ENCODE results near the gene NYAP2. TPM values are rescaled to one million over a fixed set of nuclear protein-coding genes. Genes with fewer than 3 reads are reported as not detected.

NYAP2 gene
- total RNA-seq, 1 experiment from 2014 or later = not detected

DNA sequence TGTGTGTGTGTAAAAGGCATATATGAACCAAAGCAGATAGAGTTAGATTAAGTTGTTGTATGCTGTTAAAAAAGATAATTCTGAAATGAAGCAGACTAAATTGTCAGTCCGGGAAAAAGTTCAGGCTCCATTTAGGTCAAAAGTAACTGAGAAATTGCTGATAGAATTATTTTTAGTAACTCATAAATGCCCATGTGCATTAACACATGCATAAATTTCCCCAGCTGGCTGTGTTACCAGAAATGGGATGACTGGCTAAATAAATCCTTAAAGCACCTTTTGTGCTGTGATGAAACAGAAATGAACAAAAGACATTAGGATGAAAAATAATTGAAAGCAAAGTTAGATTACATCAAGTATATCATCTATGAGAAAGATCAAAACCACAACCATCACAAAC is 111.3 kb downstream of the NYAP2 start (continued):
- TF ChIP-seq ZBTB21 (CRISPR knock-in tag; IDR thresholded peaks at IDR 0.05; ENCODE audit: borderline replicate concordance) (no peak), NFATC4 (CRISPR knock-in tag; IDR thresholded peaks at IDR 0.05) (no peak), PRRX2 (CRISPR knock-in tag; IDR thresholded peaks at IDR 0.05) (no peak), SMAD4 (CRISPR knock-in tag; IDR thresholded peaks at IDR 0.05) (no peak), SOX15 (CRISPR knock-in tag; IDR thresholded peaks at IDR 0.05) (no peak), ZNF396 (CRISPR knock-in tag; IDR thresholded peaks at IDR 0.05; ENCODE audit: borderline replicate concordance) (no peak), ZNF263 (CRISPR knock-in tag; IDR thresholded peaks at IDR 0.05; ENCODE audit: low read depth) (no peak)
- TF ChIP-seq, protein P1, sequence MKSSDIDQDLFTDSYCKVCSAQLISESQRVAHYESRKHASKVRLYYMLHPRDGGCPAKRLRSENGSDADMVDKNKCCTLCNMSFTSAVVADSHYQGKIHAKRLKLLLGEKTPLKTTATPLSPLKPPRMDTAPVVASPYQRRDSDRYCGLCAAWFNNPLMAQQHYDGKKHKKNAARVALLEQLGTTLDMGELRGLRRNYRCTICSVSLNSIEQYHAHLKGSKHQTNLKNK (CRISPR knock-in tag; IDR thresholded peaks at IDR 0.05) = no peak

DNA sequence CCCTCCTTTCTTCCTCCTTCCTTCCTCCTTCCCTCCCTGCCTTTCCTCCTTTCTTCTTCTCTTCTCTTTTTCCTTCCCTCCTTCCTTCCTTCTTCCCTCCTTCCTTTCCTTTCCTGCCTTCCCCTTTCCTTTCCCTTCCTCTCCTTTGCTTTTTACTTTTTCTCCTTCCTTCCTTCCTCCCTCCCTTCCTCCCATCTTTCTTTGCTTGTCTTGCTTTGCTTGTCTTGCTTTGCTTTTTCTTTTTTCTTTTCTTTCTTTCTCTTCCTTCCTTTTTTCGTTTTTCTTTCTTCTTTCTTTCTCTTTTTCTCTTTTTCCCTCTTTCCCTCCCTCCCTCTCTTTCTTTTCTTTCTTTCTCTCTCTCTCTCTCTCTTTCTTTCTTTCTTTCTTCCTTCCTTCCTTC is 113.0 kb downstream of the NYAP2 start:
- Mint-ChIP-seq H3K4me3 (no peak overlapping the region), H3K36me3 (no peaks in the 10 kb centered on the region), H3K9me3 (peaks cover 4% of the 10 kb centered on the region; the same call in 1 of the 2 replicates), H3K27ac (no peak overlapping the region), H3K27me3 (ENCODE audit: low read depth) (no peaks in the 10 kb centered on the region), H3K4me1 (peaks cover 4% of the 10 kb centered on the region)
- ChIA-PET POLR2A (no interaction called here), CTCF (no interaction called here)
- no peak for DNase-seq (ENCODE audit: low spot score)
- TF ChIP-seq IRF2 (CRISPR knock-in tag; IDR thresholded peaks at IDR 0.05; ENCODE audit: borderline replicate concordance, low read depth) = no peak
- TF ChIP-seq, protein P2, sequence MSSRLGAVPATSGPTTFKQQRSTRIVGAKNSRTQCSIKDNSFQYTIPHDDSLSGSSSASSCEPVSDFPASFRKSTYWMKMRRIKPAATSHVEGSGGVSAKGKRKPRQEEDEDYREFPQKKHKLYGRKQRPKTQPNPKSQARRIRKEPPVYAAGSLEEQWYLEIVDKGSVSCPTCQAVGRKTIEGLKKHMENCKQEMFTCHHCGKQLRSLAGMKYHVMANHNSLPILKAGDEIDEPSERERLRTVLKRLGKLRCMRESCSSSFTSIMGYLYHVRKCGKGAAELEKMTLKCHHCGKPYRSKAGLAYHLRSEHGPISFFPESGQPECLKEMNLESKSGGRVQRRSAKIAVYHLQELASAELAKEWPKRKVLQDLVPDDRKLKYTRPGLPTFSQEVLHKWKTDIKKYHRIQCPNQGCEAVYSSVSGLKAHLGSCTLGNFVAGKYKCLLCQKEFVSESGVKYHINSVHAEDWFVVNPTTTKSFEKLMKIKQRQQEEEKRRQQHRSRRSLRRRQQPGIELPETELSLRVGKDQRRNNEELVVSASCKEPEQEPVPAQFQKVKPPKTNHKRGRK (CRISPR knock-in tag; IDR thresholded peaks at IDR 0.05; ENCODE audit: borderline replicate concordance) = peak; percentile 71; the same call in 1 of the 2 replicates
- ATAC-seq = no peak

DNA sequence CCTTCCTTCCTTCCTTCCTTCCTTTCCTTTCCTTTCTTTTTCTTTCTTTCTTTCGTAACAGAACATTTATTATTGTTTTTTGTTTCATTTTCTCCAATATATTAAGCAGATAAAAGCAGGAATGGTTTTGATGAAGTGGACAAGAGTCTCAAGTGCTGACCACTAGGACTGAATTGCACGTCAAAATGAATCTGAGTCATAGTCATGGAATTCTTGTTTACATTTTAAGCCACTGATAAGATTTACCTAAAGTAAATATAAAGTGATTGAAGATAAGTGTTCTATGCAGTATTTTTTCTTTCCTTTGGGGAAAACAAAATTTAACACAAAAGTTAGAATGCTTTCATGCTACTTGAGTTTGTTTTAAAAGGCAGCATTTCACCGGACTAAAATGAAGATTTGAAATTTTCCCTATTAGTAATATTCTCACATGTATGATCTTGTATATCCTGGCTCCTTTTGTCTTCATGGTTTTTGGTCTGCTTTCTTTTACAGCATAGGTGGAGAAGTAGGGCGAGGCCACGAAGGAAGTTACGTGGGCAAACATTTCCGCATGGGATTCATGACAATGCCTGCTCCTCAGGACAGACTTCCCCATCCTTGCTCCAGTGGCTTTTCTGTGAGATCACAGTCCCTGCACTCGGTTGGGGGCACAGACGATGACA is 113.5 kb downstream of the NYAP2 start:
- CTCF ChIA-PET = no interaction called here
- DNase-seq (ENCODE audit: low spot score) (no peak), ATAC-seq (no peak)
- H3K9me3 Mint-ChIP-seq = peaks cover 4% of the 10 kb centered on the region; the same call in 1 of the 2 replicates
- no peaks in the 10 kb centered on the region for H3K27me3 Mint-ChIP-seq (ENCODE audit: low read depth)
- peaks cover 4% of the 10 kb centered on the region for H3K4me1 Mint-ChIP-seq
- no peak overlapping the region for H3K4me3 Mint-ChIP-seq
- H3K36me3 Mint-ChIP-seq = no peaks in the 10 kb centered on the region
- POLR2A ChIA-PET = no interaction called here
- peak overlapping the region; percentile 51; the same call in 1 of the 2 replicates for H3K27ac Mint-ChIP-seq
- TF ChIP-seq, protein P3, sequence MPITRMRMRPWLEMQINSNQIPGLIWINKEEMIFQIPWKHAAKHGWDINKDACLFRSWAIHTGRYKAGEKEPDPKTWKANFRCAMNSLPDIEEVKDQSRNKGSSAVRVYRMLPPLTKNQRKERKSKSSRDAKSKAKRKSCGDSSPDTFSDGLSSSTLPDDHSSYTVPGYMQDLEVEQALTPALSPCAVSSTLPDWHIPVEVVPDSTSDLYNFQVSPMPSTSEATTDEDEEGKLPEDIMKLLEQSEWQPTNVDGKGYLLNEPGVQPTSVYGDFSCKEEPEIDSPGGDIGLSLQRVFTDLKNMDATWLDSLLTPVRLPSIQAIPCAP (CRISPR knock-in tag; IDR thresholded peaks at IDR 0.05) = no peak
- TF ChIP-seq, protein P4, sequence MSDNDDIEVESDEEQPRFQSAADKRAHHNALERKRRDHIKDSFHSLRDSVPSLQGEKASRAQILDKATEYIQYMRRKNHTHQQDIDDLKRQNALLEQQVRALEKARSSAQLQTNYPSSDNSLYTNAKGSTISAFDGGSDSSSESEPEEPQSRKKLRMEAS (CRISPR knock-in tag; IDR thresholded peaks at IDR 0.05) = no peak
- TF ChIP-seq MYBL2 (CRISPR knock-in tag; IDR thresholded peaks at IDR 0.05) = no peak
- TF ChIP-seq, protein P5, sequence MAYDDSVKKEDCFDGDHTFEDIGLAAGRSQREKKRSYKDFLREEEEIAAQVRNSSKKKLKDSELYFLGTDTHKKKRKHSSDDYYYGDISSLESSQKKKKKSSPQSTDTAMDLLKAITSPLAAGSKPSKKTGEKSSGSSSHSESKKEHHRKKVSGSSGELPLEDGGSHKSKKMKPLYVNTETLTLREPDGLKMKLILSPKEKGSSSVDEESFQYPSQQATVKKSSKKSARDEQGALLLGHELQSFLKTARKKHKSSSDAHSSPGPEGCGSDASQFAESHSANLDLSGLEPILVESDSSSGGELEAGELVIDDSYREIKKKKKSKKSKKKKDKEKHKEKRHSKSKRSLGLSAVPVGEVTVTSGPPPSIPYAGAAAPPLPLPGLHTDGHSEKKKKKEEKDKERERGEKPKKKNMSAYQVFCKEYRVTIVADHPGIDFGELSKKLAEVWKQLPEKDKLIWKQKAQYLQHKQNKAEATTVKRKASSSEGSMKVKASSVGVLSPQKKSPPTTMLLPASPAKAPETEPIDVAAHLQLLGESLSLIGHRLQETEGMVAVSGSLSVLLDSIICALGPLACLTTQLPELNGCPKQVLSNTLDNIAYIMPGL (CRISPR knock-in tag; IDR thresholded peaks at IDR 0.05) = no peak
- TF ChIP-seq HMGA2 (CRISPR knock-in tag; IDR thresholded peaks at IDR 0.05) = no peak
- TF ChIP-seq CBFB (CRISPR knock-in tag; IDR thresholded peaks at IDR 0.05; ENCODE audit: low read depth) = no peak
- TF ChIP-seq TEAD4 (CRISPR knock-in tag; IDR thresholded peaks at IDR 0.05) = no peak
- TF ChIP-seq ESRRA (CRISPR knock-in tag; IDR thresholded peaks at IDR 0.05; ENCODE audit: borderline replicate concordance) = no peak
- TF ChIP-seq, protein P6, sequence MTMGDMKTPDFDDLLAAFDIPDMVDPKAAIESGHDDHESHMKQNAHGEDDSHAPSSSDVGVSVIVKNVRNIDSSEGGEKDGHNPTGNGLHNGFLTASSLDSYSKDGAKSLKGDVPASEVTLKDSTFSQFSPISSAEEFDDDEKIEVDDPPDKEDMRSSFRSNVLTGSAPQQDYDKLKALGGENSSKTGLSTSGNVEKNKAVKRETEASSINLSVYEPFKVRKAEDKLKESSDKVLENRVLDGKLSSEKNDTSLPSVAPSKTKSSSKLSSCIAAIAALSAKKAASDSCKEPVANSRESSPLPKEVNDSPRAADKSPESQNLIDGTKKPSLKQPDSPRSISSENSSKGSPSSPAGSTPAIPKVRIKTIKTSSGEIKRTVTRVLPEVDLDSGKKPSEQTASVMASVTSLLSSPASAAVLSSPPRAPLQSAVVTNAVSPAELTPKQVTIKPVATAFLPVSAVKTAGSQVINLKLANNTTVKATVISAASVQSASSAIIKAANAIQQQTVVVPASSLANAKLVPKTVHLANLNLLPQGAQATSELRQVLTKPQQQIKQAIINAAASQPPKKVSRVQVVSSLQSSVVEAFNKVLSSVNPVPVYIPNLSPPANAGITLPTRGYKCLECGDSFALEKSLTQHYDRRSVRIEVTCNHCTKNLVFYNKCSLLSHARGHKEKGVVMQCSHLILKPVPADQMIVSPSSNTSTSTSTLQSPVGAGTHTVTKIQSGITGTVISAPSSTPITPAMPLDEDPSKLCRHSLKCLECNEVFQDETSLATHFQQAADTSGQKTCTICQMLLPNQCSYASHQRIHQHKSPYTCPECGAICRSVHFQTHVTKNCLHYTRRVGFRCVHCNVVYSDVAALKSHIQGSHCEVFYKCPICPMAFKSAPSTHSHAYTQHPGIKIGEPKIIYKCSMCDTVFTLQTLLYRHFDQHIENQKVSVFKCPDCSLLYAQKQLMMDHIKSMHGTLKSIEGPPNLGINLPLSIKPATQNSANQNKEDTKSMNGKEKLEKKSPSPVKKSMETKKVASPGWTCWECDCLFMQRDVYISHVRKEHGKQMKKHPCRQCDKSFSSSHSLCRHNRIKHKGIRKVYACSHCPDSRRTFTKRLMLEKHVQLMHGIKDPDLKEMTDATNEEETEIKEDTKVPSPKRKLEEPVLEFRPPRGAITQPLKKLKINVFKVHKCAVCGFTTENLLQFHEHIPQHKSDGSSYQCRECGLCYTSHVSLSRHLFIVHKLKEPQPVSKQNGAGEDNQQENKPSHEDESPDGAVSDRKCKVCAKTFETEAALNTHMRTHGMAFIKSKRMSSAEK (CRISPR knock-in tag; IDR thresholded peaks at IDR 0.05; ENCODE audit: borderline replicate concordance) = no peak
- TF ChIP-seq SP1 (CRISPR knock-in tag; conservative IDR thresholded peaks at IDR 0.05) = no peak
- TF ChIP-seq PRDM15 (CRISPR knock-in tag; IDR thresholded peaks at IDR 0.05) = no peak

Measured in WTC11 (cell line).